ENCODE data around the gene GDPD1.
"Not testable (repeated sequence)": the region's sequence is repeated elsewhere in the genome, so short reads cannot be mapped to it uniquely, and the experiment has no call there.

The GDPD1 gene

DNA sequence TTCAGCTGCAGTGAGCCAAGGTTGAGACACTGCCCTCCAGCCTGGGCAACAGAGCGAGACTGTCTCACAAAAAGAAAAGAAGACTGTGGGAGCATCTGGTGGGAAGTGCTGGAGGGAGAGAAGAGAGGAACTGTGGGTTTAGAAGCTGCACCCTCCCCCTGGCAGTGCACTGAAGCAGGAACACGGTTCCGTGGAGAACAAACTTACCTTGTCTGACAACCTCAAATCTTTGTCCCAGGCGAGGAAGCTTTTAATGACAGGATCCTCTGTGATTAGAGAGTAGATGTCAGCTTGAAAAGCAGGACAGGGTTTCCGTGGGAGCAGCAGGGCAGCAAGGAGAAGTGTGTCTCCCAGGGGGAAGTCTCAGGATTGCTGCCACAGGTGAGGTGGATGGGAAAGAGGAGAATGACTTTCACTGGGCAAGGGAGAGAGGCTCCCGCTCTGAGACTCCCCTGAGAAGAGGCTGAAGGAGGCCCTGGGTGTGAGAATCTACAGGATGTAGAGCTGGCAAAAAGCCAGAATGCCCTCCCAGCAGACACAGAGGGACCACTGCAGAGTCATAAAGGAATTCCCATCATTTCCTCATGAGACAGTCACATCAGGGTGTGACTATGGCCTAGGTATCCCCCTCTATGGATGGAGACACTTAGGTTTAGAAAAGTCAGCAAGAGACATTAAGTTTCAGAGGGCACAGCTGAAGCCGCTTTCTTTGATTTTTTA lies 41.9 kb upstream of the GDPD1 start:
- H2AFZ ChIP-seq (ENCODE audit: low read length): no peak overlapping the region
- H3K23ac ChIP-seq (ENCODE audit: low read depth, low read length, poor library complexity): no peak overlapping the region
- H3K14ac ChIP-seq (ENCODE audit: low read length): no peak overlapping the region
- H2AK5ac ChIP-seq (ENCODE audit: low read depth, low read length): no peak overlapping the region
- H2BK12ac ChIP-seq (ENCODE audit: low read length): no peak overlapping the region
- H3K4me1 ChIP-seq (ENCODE audit: control insufficient read depth in 2 of 2, insufficient read depth in 1 of 2, low read depth in 1 of 2, low read length in 2 of 2): no peaks in the 10 kb centered on the region
- H3K18ac ChIP-seq (ENCODE audit: low read length): no peak overlapping the region
- H2BK15ac ChIP-seq (ENCODE audit: low read length): no peak overlapping the region
- H4K91ac ChIP-seq (ENCODE audit: low read depth, low read length, poor library complexity): no peak overlapping the region
- no peaks in the 10 kb centered on the region for H3K27me3 ChIP-seq (ENCODE audit: control insufficient read depth in 3 of 3, insufficient read depth in 3 of 3, low read depth in 1 of 3, low read length in 3 of 3)
- H3K27ac ChIP-seq (replicated peaks; ENCODE audit: low read length): no peak overlapping the region
- H2BK5ac ChIP-seq (ENCODE audit: low read length): no peak overlapping the region
- peaks cover 10% of the 10 kb centered on the region for H3K79me1 ChIP-seq (ENCODE audit: low read depth, low read length)
- no CpG with 5 or more reads among the region's 7 CpGs for WGBS, 2 donors (ENCODE audit: extremely low coverage in 2 of 2, insufficient read length in 2 of 2, insufficient replicate concordance in 1 of 2)
- no peak overlapping the region for H2BK120ac ChIP-seq (ENCODE audit: low read depth, low read length)
- no peak overlapping the region for H3K4me2 ChIP-seq (ENCODE audit: insufficient read depth, low read length, poor library complexity, severe bottlenecking)
- no peak for DNase-seq (ENCODE audit: low spot score)
- H3K9me3 ChIP-seq (replicated peaks in 1 of 2; ENCODE audit: control insufficient read depth in 2 of 2, insufficient read depth in 1 of 2, low read depth in 1 of 2, low read length in 2 of 2): no peaks in the 10 kb centered on the region
- H3K36me3 ChIP-seq (replicated peaks in 1 of 2; ENCODE audit: control insufficient read depth in 2 of 2, insufficient read depth in 2 of 2, low read length in 2 of 2): peaks cover 27 to 79% of the 10 kb centered on the region in 2 donors
- H3K4ac ChIP-seq (ENCODE audit: low read length): no peak overlapping the region
- no peak overlapping the region for H3K4me3 ChIP-seq (ENCODE audit: low read length in 2 of 2)
- H3K9ac ChIP-seq (ENCODE audit: low read depth, low read length, poor library complexity): no peak overlapping the region
- H4K8ac ChIP-seq (ENCODE audit: low read depth, low read length): no peak overlapping the region

DNA sequence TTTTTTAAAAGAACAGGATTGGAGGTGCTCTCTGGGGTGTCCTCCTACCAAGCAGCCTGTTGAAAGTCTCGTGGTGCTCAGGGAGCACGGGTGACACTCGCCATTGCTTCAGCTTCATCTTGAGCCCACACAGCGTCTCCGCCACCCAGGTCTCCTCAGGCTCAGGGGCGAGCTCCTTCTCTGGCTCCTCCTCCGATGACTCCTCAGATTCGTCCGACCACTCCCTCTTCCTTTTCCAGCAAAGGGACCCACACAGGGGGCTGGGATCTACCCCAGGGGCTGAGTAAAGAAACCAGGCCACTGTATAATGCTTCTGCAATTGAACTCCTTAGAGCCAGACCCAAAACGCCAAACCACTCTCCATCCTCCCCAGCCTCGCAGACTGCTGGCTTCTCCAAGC lies 40.7 kb upstream of the GDPD1 start:
- peaks cover 18 to 72% of the 10 kb centered on the region in 2 donors for H3K36me3 ChIP-seq (replicated peaks in 1 of 2; ENCODE audit: control insufficient read depth in 2 of 2, insufficient read depth in 2 of 2, low read length in 2 of 2)
- not testable (repeated sequence) for H3K18ac ChIP-seq (ENCODE audit: low read length); H2AK5ac ChIP-seq (ENCODE audit: low read depth, low read length); H3K27ac ChIP-seq (replicated peaks; ENCODE audit: low read length); H2BK12ac ChIP-seq (ENCODE audit: low read length); H3K4me2 ChIP-seq (ENCODE audit: insufficient read depth, low read length, poor library complexity, severe bottlenecking); H2AFZ ChIP-seq (ENCODE audit: low read length); H2BK5ac ChIP-seq (ENCODE audit: low read length); H4K91ac ChIP-seq (ENCODE audit: low read depth, low read length, poor library complexity); H3K14ac ChIP-seq (ENCODE audit: low read length); H2BK120ac ChIP-seq (ENCODE audit: low read depth, low read length); H3K9ac ChIP-seq (ENCODE audit: low read depth, low read length, poor library complexity); H3K27me3 ChIP-seq (ENCODE audit: control insufficient read depth in 3 of 3, insufficient read depth in 3 of 3, low read depth in 1 of 3, low read length in 3 of 3); H3K4me3 ChIP-seq (ENCODE audit: low read length in 2 of 2); H3K4me1 ChIP-seq (ENCODE audit: control insufficient read depth in 2 of 2, insufficient read depth in 1 of 2, low read depth in 1 of 2, low read length in 2 of 2); H2BK15ac ChIP-seq (ENCODE audit: low read length); H3K79me1 ChIP-seq (ENCODE audit: low read depth, low read length); H3K23ac ChIP-seq (ENCODE audit: low read depth, low read length, poor library complexity); H4K8ac ChIP-seq (ENCODE audit: low read depth, low read length); H3K9me3 ChIP-seq (replicated peaks in 1 of 2; ENCODE audit: control insufficient read depth in 2 of 2, insufficient read depth in 1 of 2, low read depth in 1 of 2, low read length in 2 of 2); H3K4ac ChIP-seq (ENCODE audit: low read length); DNase-seq (ENCODE audit: low spot score)
- WGBS, 2 donors (ENCODE audit: extremely low coverage in 2 of 2, insufficient read length in 2 of 2, insufficient replicate concordance in 1 of 2): no CpG with 5 or more reads among the region's 11 CpGs

DNA sequence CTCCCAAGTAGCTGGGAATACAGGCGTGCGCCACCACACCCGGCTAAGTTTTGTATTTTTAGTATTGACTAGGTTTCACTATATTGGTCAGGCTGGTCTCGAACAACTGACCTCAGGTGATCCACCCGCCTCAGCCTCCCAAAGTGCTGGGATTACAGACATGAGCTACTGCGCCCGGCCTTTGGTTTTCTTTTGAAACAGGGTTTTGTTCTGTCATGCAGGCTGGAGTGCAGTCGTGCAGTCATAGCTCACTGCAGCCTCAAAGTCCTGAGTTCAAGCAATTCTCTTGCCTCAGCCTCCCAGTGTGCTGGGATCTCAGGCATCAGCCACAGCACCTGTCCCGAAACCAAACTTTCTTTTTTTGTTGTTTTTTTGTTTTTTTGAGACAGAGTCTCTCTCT lies 39.7 kb upstream of the GDPD1 start:
- H2BK15ac ChIP-seq (ENCODE audit: low read length): no peak overlapping the region
- DNase-seq (ENCODE audit: low spot score): no peak
- H3K79me1 ChIP-seq (ENCODE audit: low read depth, low read length): peaks cover 6% of the 10 kb centered on the region
- no peak overlapping the region for H2AFZ ChIP-seq (ENCODE audit: low read length)
- H3K4ac ChIP-seq (ENCODE audit: low read length): no peak overlapping the region
- no peaks in the 10 kb centered on the region for H3K27me3 ChIP-seq (ENCODE audit: control insufficient read depth in 3 of 3, insufficient read depth in 3 of 3, low read depth in 1 of 3, low read length in 3 of 3)
- H3K4me1 ChIP-seq (ENCODE audit: control insufficient read depth in 2 of 2, insufficient read depth in 1 of 2, low read depth in 1 of 2, low read length in 2 of 2): no peaks in the 10 kb centered on the region
- no peak overlapping the region for H2BK120ac ChIP-seq (ENCODE audit: low read depth, low read length)
- H3K9ac ChIP-seq (ENCODE audit: low read depth, low read length, poor library complexity): no peak overlapping the region
- no peak overlapping the region for H2BK5ac ChIP-seq (ENCODE audit: low read length)
- H2AK5ac ChIP-seq (ENCODE audit: low read depth, low read length): no peak overlapping the region
- WGBS, 2 donors (ENCODE audit: extremely low coverage in 2 of 2, insufficient read length in 2 of 2, insufficient replicate concordance in 1 of 2): no CpG with 5 or more reads among the region's 9 CpGs
- no peaks in the 10 kb centered on the region for H3K9me3 ChIP-seq (replicated peaks in 1 of 2; ENCODE audit: control insufficient read depth in 2 of 2, insufficient read depth in 1 of 2, low read depth in 1 of 2, low read length in 2 of 2)
- H4K8ac ChIP-seq (ENCODE audit: low read depth, low read length): no peak overlapping the region
- H3K27ac ChIP-seq (replicated peaks; ENCODE audit: low read length): no peak overlapping the region
- H3K4me3 ChIP-seq (ENCODE audit: low read length in 2 of 2): no peak overlapping the region
- H3K14ac ChIP-seq (ENCODE audit: low read length): no peak overlapping the region
- H4K91ac ChIP-seq (ENCODE audit: low read depth, low read length, poor library complexity): no peak overlapping the region
- peaks cover 12 to 72% of the 10 kb centered on the region in 2 donors for H3K36me3 ChIP-seq (replicated peaks in 1 of 2; ENCODE audit: control insufficient read depth in 2 of 2, insufficient read depth in 2 of 2, low read length in 2 of 2)
- H2BK12ac ChIP-seq (ENCODE audit: low read length): no peak overlapping the region
- no peak overlapping the region for H3K23ac ChIP-seq (ENCODE audit: low read depth, low read length, poor library complexity)
- H3K4me2 ChIP-seq (ENCODE audit: insufficient read depth, low read length, poor library complexity, severe bottlenecking): no peak overlapping the region
- no peak overlapping the region for H3K18ac ChIP-seq (ENCODE audit: low read length)

DNA sequence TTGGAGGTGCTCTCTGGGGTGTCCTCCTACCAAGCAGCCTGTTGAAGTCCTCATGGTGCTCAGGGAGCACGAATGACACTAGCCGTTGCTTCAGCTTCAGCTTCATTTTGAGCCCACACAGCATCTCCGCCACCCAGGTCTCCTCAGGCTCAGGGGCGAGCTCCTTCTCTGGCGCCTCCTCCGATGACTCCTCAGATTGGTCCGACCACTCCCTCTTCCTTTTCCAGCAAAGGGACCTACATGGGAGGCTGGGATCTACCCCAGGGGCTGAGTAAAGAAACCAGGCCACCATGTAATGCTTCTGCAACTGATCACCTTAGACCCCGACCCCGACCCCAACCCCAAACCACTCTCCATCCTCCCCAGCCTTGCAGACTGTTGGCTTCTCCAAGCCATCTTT lies 38.8 kb upstream of the GDPD1 start:
- H4K8ac ChIP-seq (ENCODE audit: low read depth, low read length): no peak overlapping the region
- H3K4me1 ChIP-seq (ENCODE audit: control insufficient read depth in 2 of 2, insufficient read depth in 1 of 2, low read depth in 1 of 2, low read length in 2 of 2): no peaks in the 10 kb centered on the region
- no peak overlapping the region for H3K27ac ChIP-seq (replicated peaks; ENCODE audit: low read length)
- peaks cover 10 to 72% of the 10 kb centered on the region in 2 donors for H3K36me3 ChIP-seq (replicated peaks in 1 of 2; ENCODE audit: control insufficient read depth in 2 of 2, insufficient read depth in 2 of 2, low read length in 2 of 2)
- H2BK120ac ChIP-seq (ENCODE audit: low read depth, low read length): no peak overlapping the region
- H3K4me3 ChIP-seq (ENCODE audit: low read length in 2 of 2): no peak overlapping the region
- H3K14ac ChIP-seq (ENCODE audit: low read length): no peak overlapping the region
- H2AFZ ChIP-seq (ENCODE audit: low read length): no peak overlapping the region
- no peak overlapping the region for H2BK12ac ChIP-seq (ENCODE audit: low read length)
- no peak overlapping the region for H2AK5ac ChIP-seq (ENCODE audit: low read depth, low read length)
- H3K18ac ChIP-seq (ENCODE audit: low read length): no peak overlapping the region
- peaks cover 5% of the 10 kb centered on the region for H3K79me1 ChIP-seq (ENCODE audit: low read depth, low read length)
- H3K27me3 ChIP-seq (ENCODE audit: control insufficient read depth in 3 of 3, insufficient read depth in 3 of 3, low read depth in 1 of 3, low read length in 3 of 3): no peaks in the 10 kb centered on the region
- H3K9me3 ChIP-seq (replicated peaks in 1 of 2; ENCODE audit: control insufficient read depth in 2 of 2, insufficient read depth in 1 of 2, low read depth in 1 of 2, low read length in 2 of 2): no peaks in the 10 kb centered on the region
- no peak overlapping the region for H4K91ac ChIP-seq (ENCODE audit: low read depth, low read length, poor library complexity)
- no CpG with 5 or more reads among the region's 9 CpGs for WGBS, 2 donors (ENCODE audit: extremely low coverage in 2 of 2, insufficient read length in 2 of 2, insufficient replicate concordance in 1 of 2)
- no peak overlapping the region for H3K4me2 ChIP-seq (ENCODE audit: insufficient read depth, low read length, poor library complexity, severe bottlenecking)
- H2BK5ac ChIP-seq (ENCODE audit: low read length): no peak overlapping the region
- no peak overlapping the region for H2BK15ac ChIP-seq (ENCODE audit: low read length)
- H3K23ac ChIP-seq (ENCODE audit: low read depth, low read length, poor library complexity): no peak overlapping the region
- no peak overlapping the region for H3K4ac ChIP-seq (ENCODE audit: low read length)
- no peak overlapping the region for H3K9ac ChIP-seq (ENCODE audit: low read depth, low read length, poor library complexity)
- no peak for DNase-seq (ENCODE audit: low spot score)
